GDM1 (cell line): Measurements from ENCODE around the gene ALOXE3.
A peak's percentile ranks its signal among the peaks of the same experiment; 100 is the strongest.

Experiments used
- DNase-seq: peaks from one replicate; lab custom pipeline; 2025; lab: John Stamatoyannopoulos, UW

Gene ALOXE3

GRCh38 chr17:8117980-8118768 is at the start of gene ALOXE3:
Gene ALOXE3, minus strand, starts transcription at chr17:8118514. Its CDS starts 524 bp downstream, at chr17:8117990.
- no peak for DNase-seq

GRCh38 chr17:8167526-8167925 is 49.2 kb upstream of the ALOXE3 start:
- DNase-seq: no peak

GRCh38 chr17:8166731-8167130 is 48.4 kb upstream of the ALOXE3 start:
- no peak for DNase-seq

GRCh38 chr17:8164815-8165131 is 46.5 kb upstream of the ALOXE3 start:
- no peak for DNase-seq

GRCh38 chr17:8163978-8164814 is 45.9 kb upstream of the ALOXE3 start:
- peak; percentile 87 for DNase-seq

- DNase-seq: no peak
Observed at GRCh38 chr17:8162997-8163977, 45.0 kb upstream of the ALOXE3 start.

GRCh38 chr17:8162233-8162996 is 44.1 kb upstream of the ALOXE3 start, which contains the start of gene VAMP2:
Gene VAMP2, minus strand, starts transcription at chr17:8162948. Its CDS starts 69 bp downstream, at chr17:8162879.
- DNase-seq: peak; percentile 47

- DNase-seq: no peak
Observed at GRCh38 chr17:8161289-8162232, 43.2 kb upstream of the ALOXE3 start.

GRCh38 chr17:8160741-8161221 is 42.5 kb upstream of the ALOXE3 start:
- no peak for DNase-seq

- DNase-seq: no peak
Observed at GRCh38 chr17:8160224-8160577, 41.9 kb upstream of the ALOXE3 start.

- DNase-seq: no peak
Observed at GRCh38 chr17:8159459-8160223, 41.3 kb upstream of the ALOXE3 start.

- DNase-seq: no peak
Observed at GRCh38 chr17:8159032-8159400, 40.7 kb upstream of the ALOXE3 start.

GRCh38 chr17:8158267-8159031 is 40.1 kb upstream of the ALOXE3 start:
- DNase-seq: peak; percentile 60

- peak; percentile 100 for DNase-seq
Observed at GRCh38 chr17:8156246-8156992, 38.1 kb upstream of the ALOXE3 start.

GRCh38 chr17:8155996-8156245 is 37.6 kb upstream of the ALOXE3 start:
- no peak for DNase-seq

- DNase-seq: no peak
Observed at GRCh38 chr17:8155231-8155995, 37.1 kb upstream of the ALOXE3 start.

GRCh38 chr17:8154608-8155155 is 36.4 kb upstream of the ALOXE3 start:
- DNase-seq: no peak
